ENCODE data around the gene NR2C2. TPM values are rescaled to one million over a fixed set of nuclear protein-coding genes. Genes with fewer than 3 reads are reported as not detected.

Gene NR2C2
- total and polyA plus RNA-seq, 10 of the 15 experiments (the other 5 are each of a cell fraction or from before 2014, with no cell fraction given): 2.7 to 30.3 (median 18.3) TPM

Other genes starting within 250 kb of the NR2C2 start
- 0.11 TPM in 1 of 2 replicates, not detected in the other for gene FGD5, start 128.6 kb upstream of the NR2C2 start, total RNA-seq (2014; rRNA removed)
- 0.04 TPM in 1 of 2 replicates, not detected in the other for gene FGD5, start 128.6 kb upstream of the NR2C2 start, total RNA-seq (2014; rRNA removed; fragmentation: Illumina TruSeq; extraction: Trizol)
- gene FGD5, start 128.6 kb upstream of the NR2C2 start, total RNA-seq (2021): 0.11 and 0.13 TPM in 2 replicates
- gene FGD5, start 128.6 kb upstream of the NR2C2 start, polyA plus RNA-seq (2011; rRNA removed): 0.03 TPM in 1 of 2 replicates, not detected in the other
- 0.03 and 0.13 TPM in 2 replicates for gene FGD5, start 128.6 kb upstream of the NR2C2 start, polyA plus RNA-seq (2014; fragmentation: Illumina TruSeq; extraction: Trizol)
- gene FGD5, start 128.6 kb upstream of the NR2C2 start, polyA plus RNA-seq (2014; fragmentation: Nextera tagmentation; extraction: Ambion mirVana): under 1 TPM; 0.07 to 0.11 TPM
- gene FGD5, start 128.6 kb upstream of the NR2C2 start, polyA plus RNA-seq (2014; rRNA removed): 0.08 and 0.12 TPM in 2 replicates
- gene FGD5, start 128.6 kb upstream of the NR2C2 start, polyA plus RNA-seq (2016; fragmentation: Nextera tagmentation; extraction: Ambion mirVana): not detected
- 51.5 and 58.9 TPM in 2 replicates for gene MRPS25, start 117.7 kb downstream of the NR2C2 start, total RNA-seq (2014; rRNA removed)
- gene MRPS25, start 117.7 kb downstream of the NR2C2 start, total RNA-seq (2014; rRNA removed; fragmentation: Illumina TruSeq; extraction: Trizol): 37.3 and 37.9 TPM in 2 replicates
- gene MRPS25, start 117.7 kb downstream of the NR2C2 start, total RNA-seq (2021): 72.5 and 76.2 TPM in 2 replicates
- 66.0 and 72.9 TPM in 2 replicates for gene MRPS25, start 117.7 kb downstream of the NR2C2 start, polyA plus RNA-seq (2011; rRNA removed)
- 47.7 and 51.2 TPM in 2 replicates for gene MRPS25, start 117.7 kb downstream of the NR2C2 start, polyA plus RNA-seq (2014; fragmentation: Illumina TruSeq; extraction: Trizol)
- 10 to 100 TPM; 17.0 to 43.6 TPM for gene MRPS25, start 117.7 kb downstream of the NR2C2 start, polyA plus RNA-seq (2014; fragmentation: Nextera tagmentation; extraction: Ambion mirVana)
- gene MRPS25, start 117.7 kb downstream of the NR2C2 start, polyA plus RNA-seq (2014; rRNA removed): 79.7 and 83.9 TPM in 2 replicates
- 100 to 1,000 TPM; 112 to 114 TPM for gene MRPS25, start 117.7 kb downstream of the NR2C2 start, polyA plus RNA-seq (2016; fragmentation: Nextera tagmentation; extraction: Ambion mirVana)
- gene RBSN, start 151.6 kb downstream of the NR2C2 start, total RNA-seq (2014; rRNA removed): 12.0 and 13.8 TPM in 2 replicates
- 10.2 and 11.0 TPM in 2 replicates for gene RBSN, start 151.6 kb downstream of the NR2C2 start, total RNA-seq (2014; rRNA removed; fragmentation: Illumina TruSeq; extraction: Trizol)
- gene RBSN, start 151.6 kb downstream of the NR2C2 start, total RNA-seq (2021): 10.7 and 11.9 TPM in 2 replicates
- gene RBSN, start 151.6 kb downstream of the NR2C2 start, polyA plus RNA-seq (2011; rRNA removed): 10.9 and 11.1 TPM in 2 replicates
- gene RBSN, start 151.6 kb downstream of the NR2C2 start, polyA plus RNA-seq (2014; fragmentation: Illumina TruSeq; extraction: Trizol): 7.8 and 8.4 TPM in 2 replicates
- 1 to 10 TPM; 2.0 to 2.1 TPM for gene RBSN, start 151.6 kb downstream of the NR2C2 start, polyA plus RNA-seq (2014; fragmentation: Nextera tagmentation; extraction: Ambion mirVana)
- gene RBSN, start 151.6 kb downstream of the NR2C2 start, polyA plus RNA-seq (2014; rRNA removed): 7.2 and 7.4 TPM in 2 replicates
- gene RBSN, start 151.6 kb downstream of the NR2C2 start, polyA plus RNA-seq (2016; fragmentation: Nextera tagmentation; extraction: Ambion mirVana): 10 to 100 TPM; 13.4 to 17.5 TPM